ENCODE results near the gene SLC6A3.

GRCh38 chr5:1483856-1484729 lies 38.9 kb upstream of the SLC6A3 start:
- TF ChIP-seq SP1 (IDR thresholded peaks at IDR 0.05) (no peak), ELF4 (IDR thresholded peaks at IDR 0.05) (no peak)

Measured in HEK293T (cell line).